Measurements from ENCODE around the gene PMEPA1.

GRCh38 chr20:57652606-57653545, 56.9 kb downstream of the PMEPA1 start:
- TF ChIP-seq CTCF (conservative IDR thresholded peaks at IDR 0.05 in 1 of 2, IDR thresholded peaks at IDR 0.05 in 1 of 2; ENCODE audit: extremely low read depth in 1 of 2, insufficient read depth in 1 of 2, low read depth in 1 of 2, low read length in 2 of 2) (no peak), EZH2 (IDR thresholded peaks at IDR 0.05; ENCODE audit: borderline replicate concordance, low read length) (no peak)
